ENCODE data around the gene PATJ.
"Not testable (repeated sequence)": the region's sequence is repeated elsewhere in the genome, so short reads cannot be mapped to it uniquely, and the experiment has no call there.

The PATJ gene, protein sequence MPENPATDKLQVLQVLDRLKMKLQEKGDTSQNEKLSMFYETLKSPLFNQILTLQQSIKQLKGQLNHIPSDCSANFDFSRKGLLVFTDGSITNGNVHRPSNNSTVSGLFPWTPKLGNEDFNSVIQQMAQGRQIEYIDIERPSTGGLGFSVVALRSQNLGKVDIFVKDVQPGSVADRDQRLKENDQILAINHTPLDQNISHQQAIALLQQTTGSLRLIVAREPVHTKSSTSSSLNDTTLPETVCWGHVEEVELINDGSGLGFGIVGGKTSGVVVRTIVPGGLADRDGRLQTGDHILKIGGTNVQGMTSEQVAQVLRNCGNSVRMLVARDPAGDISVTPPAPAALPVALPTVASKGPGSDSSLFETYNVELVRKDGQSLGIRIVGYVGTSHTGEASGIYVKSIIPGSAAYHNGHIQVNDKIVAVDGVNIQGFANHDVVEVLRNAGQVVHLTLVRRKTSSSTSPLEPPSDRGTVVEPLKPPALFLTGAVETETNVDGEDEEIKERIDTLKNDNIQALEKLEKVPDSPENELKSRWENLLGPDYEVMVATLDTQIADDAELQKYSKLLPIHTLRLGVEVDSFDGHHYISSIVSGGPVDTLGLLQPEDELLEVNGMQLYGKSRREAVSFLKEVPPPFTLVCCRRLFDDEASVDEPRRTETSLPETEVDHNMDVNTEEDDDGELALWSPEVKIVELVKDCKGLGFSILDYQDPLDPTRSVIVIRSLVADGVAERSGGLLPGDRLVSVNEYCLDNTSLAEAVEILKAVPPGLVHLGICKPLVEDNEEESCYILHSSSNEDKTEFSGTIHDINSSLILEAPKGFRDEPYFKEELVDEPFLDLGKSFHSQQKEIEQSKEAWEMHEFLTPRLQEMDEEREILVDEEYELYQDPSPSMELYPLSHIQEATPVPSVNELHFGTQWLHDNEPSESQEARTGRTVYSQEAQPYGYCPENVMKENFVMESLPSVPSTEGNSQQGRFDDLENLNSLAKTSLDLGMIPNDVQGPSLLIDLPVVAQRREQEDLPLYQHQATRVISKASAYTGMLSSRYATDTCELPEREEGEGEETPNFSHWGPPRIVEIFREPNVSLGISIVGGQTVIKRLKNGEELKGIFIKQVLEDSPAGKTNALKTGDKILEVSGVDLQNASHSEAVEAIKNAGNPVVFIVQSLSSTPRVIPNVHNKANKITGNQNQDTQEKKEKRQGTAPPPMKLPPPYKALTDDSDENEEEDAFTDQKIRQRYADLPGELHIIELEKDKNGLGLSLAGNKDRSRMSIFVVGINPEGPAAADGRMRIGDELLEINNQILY (N-terminal part only)

DNA sequence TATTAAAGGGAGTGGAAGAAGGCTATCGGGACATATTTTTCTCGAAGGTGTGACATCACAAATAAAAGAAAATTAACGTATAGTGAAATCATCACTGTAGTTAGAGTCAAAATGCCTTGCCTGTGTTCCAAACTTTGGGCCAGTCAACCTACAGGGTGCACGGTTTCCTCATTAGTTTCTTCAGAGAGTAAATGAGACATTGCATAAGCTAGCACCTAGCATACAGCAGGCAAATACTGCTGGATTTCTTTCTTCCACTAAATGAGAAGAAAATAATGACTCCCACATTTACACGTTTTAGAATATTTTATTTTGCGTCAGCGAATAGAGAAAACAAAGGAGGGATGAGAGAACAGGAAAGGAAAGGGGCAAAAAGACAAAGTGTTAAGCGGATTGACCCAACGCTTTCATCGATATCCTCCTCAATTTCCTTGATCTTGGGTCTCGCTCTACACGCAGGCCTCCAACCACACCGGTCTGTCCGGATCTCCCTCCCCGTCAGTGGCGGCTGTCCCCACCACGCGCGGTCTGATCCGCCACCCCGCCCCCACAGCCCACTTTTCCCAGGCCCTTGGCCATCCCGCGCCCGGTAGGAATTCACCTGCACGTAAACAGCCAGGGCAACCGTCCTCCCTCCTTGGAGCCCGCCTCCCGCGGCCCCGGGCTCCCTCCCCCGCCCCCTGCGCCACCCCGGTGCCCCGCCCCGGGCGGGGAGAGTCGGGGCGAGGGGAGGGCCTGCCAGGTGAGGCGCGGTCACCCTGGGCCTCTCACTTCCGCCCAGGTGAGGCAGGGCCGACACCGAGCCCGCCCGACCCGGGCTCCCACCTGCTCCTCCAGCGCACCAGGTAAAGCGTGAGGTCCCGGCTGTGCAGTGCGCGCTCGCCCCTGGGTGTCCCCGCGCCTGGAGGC is at the start of gene PATJ:
Gene PATJ (plus strand): TSS at position 770 of the 909 bp plus-strand sequence. CDS start 20,413 bp downstream, outside the sequence.
- peak; percentile 41 for DNase-seq

DNA sequence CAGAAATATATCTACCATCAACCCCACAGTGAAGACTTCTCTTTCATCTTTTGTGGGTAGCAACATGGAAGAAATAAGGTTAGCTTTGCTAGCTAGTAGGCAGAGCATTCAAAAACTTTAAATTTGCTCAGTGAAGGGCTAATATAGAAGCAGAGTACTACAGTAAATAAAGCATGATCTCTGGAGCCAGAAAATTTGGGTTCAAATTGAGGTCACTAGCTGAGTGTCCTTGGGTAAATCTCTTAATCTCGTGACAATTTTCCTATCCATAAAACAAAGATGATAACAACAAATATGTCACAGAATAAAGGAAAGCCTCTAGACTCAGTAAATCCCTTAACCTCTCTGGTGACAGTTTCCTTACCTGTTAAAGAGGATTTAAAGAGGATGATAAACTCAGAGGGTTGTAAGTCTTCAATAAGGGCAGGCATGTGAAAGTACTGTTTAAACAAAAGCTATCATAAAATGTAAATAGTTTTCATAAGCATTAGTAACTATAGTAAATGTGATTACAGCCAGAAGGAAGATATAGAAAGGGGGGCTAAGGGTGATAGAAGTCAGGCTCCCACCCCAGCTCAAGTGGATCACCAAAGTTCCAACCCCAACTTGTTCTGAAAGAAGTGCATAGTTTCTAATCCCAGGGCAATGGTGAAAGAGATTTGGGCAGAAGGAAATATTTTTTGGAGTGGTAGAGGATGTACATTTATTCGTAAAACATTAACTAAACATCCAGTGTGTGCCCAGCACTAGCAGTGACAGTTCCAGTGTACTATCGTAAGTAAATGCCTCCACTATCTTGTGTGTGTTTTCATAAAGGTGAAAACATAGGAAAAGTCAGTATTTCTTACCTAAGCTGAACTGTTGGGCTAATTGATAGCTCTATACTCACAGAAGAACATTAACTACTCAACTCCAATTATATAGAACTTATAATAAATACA is 42.1 kb upstream of the PATJ start:
- no peak for DNase-seq

DNA sequence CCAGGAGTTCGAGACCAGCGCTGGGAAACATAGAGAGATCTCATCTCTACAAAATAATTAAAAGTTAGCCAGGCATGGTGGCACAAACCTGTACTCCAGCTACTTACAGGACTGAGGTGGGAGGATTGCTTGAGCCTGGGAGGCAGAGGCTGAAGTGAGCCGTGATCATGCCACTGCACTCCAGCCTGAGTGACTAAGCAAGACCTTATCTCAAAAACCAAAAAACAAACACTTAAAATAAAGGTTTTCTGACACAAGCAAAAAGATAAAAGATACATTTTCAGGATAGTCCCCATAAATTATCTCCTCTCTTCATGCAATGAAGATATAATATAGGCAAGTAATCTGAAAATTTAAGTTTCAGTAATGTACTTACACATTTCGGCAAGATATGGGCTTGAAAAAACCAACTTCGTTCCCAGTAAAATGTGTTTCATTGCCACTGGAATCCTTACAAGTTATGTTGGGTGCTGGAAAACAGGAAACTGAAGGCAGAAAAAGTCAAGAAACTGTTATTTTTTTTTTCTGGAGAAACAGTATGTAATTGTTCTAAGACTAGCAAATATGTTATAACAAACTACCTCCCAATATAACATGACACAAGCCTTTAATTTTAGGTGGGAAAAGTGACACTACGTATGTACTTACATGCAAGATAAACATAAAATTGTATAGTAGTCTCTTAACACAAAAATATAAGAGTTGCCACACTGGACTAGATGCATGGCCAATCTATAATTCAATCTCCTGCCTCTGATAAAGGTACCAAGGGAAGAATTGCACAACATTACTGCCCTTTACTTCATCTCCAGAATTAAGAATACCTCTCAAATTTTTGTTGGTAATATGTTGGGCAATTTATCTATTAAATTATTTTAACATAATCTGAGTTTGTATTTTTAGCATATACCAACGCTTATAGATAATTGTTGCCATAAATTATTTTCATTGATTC is 33.0 kb upstream of the PATJ start:
- no peak for DNase-seq

DNA sequence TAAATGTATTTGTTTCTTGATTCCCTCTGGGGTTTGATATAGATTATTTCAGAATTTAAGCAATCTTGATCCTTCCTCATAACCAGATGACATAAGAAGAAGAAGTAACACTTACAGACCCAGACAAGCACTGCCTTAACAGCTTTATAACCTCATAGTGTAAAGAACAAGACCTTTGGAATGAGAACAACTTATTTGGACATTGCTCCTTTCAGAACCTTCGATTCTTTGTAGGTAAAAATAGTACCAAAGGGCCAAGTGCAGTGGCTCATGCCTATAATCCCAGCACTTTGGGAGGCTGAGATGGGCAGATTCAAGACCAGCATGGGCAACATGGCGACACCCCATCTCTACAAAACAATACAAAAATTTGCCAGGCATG is 32.4 kb upstream of the PATJ start:
- DNase-seq: no peak

DNA sequence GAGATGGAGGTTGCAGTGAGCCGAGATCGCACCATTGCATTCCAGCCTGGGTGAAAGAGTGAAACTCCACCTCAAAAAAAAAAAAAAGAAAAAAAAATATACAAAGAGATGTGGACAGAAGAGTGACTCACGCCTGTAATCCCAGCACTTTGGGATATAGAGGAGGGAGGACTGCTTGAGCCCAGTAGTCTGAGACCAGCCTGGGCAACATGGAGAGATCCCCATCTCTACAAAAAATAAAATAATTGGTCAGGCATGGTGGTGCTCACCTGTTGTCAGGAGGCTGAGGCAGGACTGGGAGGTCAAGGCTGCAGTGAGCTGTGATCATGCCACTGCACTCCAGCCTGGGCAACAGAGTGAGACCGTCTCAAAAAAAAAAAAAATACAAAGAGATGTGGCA is 31.0 kb upstream of the PATJ start:
- not testable (repeated sequence) for DNase-seq

DNA sequence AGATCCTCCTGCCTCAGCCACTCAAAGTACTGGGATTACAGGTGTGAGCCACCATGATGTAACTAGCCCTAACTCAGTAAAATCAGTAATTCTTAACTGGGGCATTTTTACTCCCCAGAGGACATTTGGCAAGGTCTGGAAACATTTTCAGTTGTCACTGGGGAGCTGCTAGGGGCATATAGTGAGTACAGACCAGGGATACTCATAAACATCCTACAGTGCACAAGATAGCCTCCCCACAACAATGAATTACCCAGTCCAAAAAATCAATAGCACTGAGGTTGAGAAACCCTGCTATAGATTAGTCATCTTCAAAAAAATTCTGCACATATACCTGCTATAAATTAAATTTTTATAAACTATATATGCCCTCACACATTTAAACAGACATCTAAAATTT is 30.3 kb upstream of the PATJ start:
- no peak for DNase-seq

DNA sequence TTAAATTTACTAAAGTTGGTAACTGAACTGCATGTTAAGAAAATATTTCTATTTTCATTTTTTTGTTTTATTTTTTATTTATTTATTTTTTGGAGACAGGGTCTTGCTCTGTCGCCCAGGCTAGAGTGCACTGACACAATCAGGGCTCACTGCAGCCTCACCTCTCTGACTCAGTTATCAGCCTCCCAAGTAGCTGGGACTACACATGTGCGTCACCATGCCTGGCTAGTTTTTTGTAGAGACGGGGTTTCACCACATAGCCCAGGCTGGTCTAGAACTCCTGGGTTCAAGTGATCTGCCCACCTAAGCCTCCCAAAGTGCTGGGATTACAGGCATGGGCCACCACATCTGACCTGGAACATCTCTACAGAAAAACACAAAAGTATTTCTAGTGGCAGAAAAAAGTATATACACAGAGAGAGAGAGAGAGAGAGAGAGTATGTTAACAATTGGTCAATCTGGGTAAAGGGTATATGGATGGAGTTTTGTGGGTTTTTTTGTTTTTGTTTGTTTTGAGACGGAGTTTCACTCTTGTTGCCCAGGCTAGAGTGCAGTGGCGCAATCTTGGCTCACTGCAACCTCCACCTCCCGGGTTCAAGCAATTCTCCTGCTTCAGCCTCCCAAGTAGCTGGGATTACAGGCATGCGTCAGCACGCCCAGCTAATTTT is 23.1 kb upstream of the PATJ start:
- not testable (repeated sequence) for DNase-seq

DNA sequence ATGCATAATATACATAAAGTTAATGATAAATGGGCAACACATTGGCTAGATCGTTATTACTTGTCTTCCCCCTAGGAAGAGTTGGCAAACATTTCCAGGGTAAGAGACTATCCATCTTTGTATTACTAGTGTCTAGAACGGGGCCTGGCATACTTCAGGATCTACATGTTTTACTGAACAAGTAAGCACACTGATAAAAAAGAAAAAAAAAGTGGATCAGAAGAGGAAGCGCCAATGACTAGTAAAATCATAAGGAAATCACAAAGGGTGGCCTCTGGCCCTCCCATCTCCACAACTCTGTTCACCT is 17.8 kb upstream of the PATJ start:
- DNase-seq: no peak

DNA sequence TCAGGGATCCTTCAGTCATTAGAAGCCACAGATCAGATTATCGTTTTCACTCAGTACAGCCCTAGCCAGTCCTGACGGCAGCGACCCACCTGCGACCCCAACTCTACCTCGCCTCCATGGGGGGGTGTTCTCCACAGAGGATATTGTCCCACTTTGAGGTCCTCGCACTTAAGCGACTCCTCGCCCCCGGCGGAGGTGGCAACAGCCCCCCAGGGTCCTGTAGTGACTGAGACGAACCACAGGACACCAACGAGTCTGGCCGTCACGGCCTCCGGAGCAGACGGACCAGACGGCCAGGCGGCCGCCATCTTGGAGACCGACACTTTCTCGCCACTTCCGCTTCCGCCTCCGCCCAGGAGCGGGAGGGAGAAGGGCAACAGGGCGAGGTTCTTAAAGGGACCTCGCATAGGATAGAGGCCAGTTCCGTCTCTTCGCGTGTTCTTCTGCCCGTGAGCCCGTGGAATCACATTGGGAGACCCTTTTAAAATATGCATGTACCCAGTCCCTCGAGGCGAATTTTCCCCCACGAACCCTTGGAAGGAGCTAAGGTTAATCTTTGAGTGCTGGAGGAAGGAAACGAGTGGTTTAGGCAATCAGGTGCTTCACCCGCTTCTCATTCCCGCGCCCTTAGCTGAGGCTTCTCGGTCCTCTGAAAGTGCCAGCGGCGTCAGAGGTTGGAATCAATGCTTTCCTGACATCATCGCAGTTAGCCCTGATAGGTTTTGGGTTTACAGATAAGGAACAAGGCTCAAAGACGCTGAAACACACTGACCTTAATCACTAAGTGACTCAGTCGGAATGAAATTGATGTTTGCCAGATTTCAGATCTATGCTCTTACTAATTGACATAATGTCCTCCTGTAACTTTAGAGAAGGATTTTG is 17.2 kb upstream of the PATJ start, which contains the start of gene TM2D1:
Gene TM2D1 (minus strand): TSS at position 329 of the 882 bp plus-strand sequence. CDS start 21 bp downstream, at position 308.
- DNase-seq: peak; percentile 94

DNA sequence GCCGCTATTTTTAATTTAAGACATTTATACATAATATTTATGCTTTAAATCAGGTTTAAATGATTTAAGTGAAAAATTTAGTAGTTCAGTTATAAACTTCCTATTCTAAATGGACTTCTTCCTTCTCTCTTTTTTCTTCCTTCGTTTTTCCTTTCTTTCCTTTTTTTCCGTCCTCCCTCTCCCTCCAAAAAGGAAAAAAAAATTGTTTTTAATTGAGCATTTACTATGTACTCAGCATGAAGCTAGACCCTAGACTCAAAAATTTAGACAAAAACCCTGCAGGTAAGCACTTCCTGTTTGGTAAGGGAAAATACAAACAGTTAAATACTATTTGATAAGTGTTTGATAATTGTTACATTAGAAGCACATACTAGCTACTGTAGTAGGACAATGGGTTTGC is 14.7 kb upstream of the PATJ start:
- DNase-seq: no peak

DNA sequence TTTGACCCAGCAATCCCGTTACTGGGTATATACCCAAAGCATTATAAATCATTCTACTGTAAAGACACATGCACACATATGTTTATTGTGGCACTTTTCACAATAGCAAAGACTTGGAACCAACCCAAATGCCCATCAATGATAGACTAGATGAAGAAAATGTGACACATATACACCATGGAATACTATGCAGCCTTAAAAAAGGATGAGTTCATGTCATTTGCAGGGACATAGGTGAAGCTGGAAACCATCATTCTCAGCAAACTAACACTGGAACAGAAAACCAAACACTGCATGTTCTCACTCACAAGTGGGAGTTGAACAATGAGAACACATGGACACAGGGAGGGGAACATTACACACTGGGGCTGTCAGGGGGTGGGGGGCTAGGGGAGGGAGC is 11.6 kb upstream of the PATJ start:
- not testable (repeated sequence) for DNase-seq

DNA sequence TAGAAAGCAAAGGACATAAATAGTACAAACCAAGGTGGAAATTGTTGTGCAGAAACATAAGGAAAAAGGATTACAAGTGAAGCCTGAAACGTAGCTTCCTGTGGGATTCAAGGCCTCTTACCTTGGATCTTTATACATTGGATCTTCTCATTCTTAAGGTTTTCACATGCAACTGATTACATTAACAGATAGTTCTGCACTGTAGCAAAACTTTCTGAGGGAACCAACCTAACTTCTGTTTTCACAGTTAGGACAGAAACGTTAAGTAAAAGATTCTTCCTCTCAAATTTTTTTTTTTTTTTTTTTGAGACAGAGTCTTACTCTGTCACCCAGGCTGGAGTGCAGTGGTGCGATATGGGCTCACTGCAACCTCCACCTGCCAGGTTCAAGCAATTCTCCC is 9.6 kb upstream of the PATJ start:
- DNase-seq: no peak

DNA sequence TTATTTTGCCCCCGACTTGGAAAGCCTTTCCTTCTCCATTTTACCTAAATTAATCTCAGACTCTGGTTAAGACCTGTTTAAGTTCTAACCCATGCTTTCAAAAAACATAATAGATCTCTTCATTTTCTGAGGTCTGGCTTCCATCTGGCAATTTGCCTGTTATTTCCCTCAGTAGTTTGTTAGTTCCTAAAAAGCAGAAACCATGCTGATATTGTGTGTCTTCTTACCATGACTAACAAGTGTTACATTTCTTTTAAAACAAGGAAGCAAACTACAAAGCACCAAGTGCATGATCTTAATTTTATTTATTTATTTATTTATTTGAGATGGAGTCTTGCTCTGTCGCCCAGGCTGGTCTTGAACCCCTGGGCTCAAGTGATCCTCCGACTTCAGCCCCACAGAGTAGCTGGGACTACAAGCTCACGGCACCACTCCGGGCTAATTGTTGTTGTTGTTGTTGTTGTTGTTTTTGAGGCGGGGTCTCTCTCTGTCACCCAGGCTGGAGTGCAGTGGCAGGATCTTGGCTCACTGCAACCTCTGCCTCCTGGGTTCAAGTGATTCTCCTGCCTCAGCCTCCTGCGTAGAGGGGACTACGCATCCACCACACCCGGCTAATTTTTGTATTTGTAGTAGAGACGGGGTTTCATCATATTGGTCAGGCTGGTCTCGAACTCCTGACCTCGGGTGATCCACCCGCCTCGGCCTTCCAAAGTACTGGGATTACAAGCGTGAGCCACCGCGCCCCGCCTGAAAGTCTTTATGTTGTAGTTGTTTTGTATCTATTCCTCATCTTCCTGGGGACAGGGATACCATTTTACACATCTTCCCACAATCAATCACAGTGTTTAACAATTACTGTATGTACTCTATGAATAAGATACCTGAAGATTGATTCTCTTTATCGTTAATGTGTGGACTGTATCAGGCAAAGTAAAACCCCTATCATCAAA is 1.3 kb upstream of the PATJ start:
- DNase-seq: no peak

DNA sequence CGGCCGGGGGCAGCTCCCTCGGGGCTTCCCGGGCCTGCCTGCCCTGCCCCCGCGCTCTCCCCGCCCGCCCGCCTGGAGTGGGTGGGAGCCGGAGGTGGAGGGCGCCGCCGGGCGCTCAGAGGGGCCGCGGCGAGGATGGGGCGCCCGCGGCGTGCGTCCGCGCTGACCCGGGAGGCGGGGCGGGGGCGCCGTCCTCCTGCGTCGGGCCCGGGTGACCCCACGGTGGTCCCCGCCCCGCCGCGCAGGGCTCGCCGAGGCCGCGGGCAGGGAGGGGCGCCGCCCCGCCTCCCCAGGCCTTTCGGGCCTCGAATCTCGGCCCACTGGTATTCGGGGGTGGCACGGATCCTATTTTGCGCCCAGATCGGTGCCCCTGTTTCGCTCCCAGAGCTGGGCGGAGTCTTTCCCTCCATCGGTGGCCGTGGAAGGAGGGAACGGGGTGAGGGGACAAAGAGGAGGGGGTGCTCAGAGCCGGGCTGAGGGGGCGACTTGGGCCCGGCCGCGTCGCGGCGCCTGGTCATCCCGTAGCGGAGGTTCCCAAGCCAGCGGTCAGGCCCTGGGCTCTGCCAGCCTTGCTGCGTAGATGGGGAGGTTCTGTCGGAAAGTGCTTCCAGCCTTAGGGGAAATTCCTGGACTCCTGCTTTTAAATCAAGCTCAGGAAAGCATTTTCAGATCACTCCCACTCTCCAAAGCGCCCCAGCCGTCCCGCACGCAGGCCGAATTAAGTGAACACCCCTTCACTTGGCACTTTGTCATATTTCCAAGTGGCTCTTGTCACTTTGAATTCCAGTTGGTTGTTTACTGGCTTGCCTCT is 545 bp downstream of the PATJ start:
- DNase-seq: peak; percentile 13

DNA sequence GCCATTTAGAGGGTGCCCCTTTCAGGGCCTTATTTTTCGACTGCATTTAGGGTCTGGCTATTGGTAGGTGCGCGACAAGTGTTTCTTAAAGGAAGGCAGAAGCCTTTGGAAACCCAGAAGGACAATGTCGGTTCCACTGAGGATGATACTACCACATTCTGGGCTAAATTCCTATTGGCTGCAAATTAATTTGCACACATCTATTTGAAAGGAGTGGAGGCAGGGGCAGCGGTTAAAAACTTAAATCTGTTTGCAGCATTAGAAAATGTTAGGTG is 1.1 kb downstream of the PATJ start:
- DNase-seq: no peak

Measured in activated CD4-positive, alpha-beta T cell treated with anti-CD3 and anti-CD28 coated beads, Interleukin-10, Interleukin-2, amounts not matched to agents 100 ng/mL and 50 ng/mL, durations not matched to agents 16 hours and 8 hours (primary cell).